ENCODE results near the gene GZMH. TPM values are rescaled to one million over a fixed set of nuclear protein-coding genes. Genes with fewer than 3 reads are reported as not detected.

The GZMH gene
- total RNA-seq, 2 experiments from 2014 or later, result 10.7 to 11.0 TPM

DNA sequence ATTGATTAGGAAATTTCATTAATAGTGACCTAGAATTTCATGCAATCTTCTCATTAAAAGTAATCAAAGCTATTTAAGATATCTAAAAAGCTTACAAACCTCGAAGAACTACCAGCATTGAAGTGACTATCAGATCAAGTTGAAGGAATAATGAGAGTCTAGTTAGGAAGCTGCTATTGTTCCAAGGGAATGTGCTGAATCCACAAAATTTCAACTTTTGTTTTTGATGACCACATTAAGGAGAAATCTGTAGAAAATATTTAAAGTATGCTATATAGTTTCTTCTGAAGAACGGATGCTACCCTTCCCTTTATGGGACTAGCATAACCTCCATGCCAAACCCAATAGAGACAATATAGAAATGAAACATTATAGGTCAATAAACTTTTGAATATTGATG lies 30.9 kb downstream of the GZMH start:
- ChIA-PET CTCF (no interaction called here), POLR2A (no interaction called here)
- Mint-ChIP-seq H3K36me3 (ENCODE audit: low read depth) (no peaks in the 10 kb centered on the region), H3K4me3 (no peak overlapping the region), H3K27me3 (peaks cover 8% of the 10 kb centered on the region), H3K4me1 (peaks cover 9% of the 10 kb centered on the region), H3K9me3 (no peaks in the 10 kb centered on the region), H3K27ac (no peak overlapping the region)
- DNase-seq, result no peak

DNA sequence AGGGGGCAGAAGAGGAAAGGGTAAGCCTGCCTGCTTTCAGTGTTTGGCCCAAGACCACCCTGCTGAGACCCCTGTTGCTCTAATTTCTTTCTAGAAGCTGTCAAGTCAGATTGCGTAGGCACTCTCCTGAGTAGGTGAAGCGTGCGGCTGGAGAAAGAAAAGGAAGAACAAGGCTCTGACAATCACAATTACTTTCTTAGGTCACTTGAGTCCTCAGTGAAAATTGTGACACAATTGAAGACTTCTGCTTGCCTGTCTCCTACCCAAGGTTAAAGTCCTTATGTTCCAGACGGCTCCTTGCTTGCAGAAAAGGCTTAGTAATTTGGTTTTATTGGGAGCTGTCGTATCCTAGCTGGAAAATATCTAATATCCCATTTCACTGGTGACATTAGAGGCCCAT lies 32.7 kb downstream of the GZMH start:
- Mint-ChIP-seq H3K27me3 (peaks cover 8% of the 10 kb centered on the region), H3K27ac (no peak overlapping the region), H3K36me3 (ENCODE audit: low read depth) (no peaks in the 10 kb centered on the region), H3K4me3 (no peak overlapping the region), H3K9me3 (no peaks in the 10 kb centered on the region), H3K4me1 (peaks cover 9% of the 10 kb centered on the region)
- no peak for DNase-seq
- ChIA-PET POLR2A (no interaction called here), CTCF (no interaction called here)

DNA sequence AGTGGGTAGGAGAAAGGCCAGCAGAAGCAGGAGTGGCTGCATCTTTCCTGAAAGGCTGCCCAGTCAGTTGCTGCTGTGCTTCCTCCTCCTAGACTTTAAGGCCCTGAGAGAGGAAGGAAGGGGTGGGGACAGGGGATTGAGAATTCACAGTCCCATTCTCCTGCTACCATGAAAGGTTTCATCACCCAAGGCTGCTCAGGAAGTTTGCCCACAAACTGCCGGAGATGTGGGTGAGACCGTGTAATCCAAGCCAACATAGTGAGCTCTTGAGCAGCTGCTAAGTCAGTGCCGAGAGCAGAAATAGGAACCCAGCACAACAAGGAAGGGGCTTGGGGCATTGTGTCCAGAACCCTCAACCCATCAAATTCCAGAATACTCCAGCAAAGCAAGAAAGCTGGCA lies 33.3 kb downstream of the GZMH start, which contains the start of gene CTSG:
CTSG (minus strand) TSS at position 69 of the 400 bp plus-strand sequence; CDS start at position 42, 27 bp downstream.
- Mint-ChIP-seq H3K4me1 (peaks cover 9% of the 10 kb centered on the region), H3K9me3 (no peaks in the 10 kb centered on the region), H3K4me3 (no peak within 1 kb of the TSS), H3K36me3 (ENCODE audit: low read depth) (no peaks in the 10 kb centered on the region), H3K27me3 (peaks cover 11% of the 10 kb centered on the region), H3K27ac (no peak within 1 kb of the TSS)
- CTCF ChIA-PET, result no interaction called here
- POLR2A ChIA-PET, result no interaction called here
- DNase-seq, result no peak

DNA sequence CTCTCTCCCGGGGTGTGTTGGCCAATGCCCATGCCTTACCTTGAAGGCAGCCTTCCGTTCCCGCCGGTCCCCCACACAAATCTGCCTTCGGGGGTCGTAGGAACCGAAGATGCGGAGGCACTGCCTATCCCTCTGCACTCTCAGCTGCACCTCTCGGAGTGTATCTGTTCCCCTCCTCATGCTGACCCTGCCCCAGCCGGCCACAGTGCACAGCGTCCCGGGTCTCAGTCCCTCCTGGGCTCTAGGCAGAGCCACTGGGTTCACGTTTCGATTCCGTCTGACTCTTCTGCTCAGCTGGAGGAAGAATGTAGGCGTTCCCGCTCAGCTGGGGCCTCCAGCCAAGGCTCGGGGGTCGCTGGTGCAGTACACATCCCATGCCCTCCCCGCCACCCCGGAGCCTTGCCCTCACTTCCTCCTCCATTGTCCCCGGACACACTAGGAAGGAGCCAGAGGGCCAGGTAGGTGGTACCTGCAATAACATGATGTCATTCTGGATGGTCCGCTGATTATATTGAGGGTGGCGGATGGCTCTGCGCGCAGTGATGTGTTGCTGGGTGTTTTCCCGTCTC lies 35.2 kb downstream of the GZMH start:
- H3K4me3 Mint-ChIP-seq, result no peak overlapping the region
- peaks cover 18% of the 10 kb centered on the region for H3K27me3 Mint-ChIP-seq
- H3K4me1 Mint-ChIP-seq, result peaks cover 9% of the 10 kb centered on the region
- H3K27ac Mint-ChIP-seq, result no peak overlapping the region
- CTCF ChIA-PET, result no interaction called here
- no peak for DNase-seq
- H3K36me3 Mint-ChIP-seq (ENCODE audit: low read depth), result no peaks in the 10 kb centered on the region
- no peaks in the 10 kb centered on the region for H3K9me3 Mint-ChIP-seq
- POLR2A ChIA-PET, result no interaction called here

DNA sequence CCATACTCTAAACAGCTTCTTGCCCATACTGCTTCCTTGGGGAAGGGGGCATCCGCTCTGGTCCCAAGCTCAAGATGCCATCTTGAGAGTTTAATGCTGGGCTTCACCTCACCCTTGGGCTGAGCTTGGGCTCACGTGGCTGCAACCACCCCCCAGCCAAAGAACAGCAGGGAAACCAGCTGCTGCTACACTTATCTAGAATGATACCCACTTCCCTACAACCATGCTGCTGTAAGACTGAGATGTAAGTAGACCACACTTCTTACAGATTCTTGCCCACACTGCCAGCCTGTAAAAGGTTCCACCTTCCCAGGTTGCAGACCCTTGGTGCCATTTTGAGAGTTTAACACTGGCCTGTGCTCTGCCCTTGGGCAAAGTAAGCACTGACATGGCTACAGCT lies 43.2 kb downstream of the GZMH start:
- no peaks in the 10 kb centered on the region for H3K36me3 Mint-ChIP-seq (ENCODE audit: low read depth)
- POLR2A ChIA-PET, result no interaction called here
- no peak for DNase-seq
- H3K4me1 Mint-ChIP-seq, result no peaks in the 10 kb centered on the region
- CTCF ChIA-PET, result no interaction called here
- no peak overlapping the region for H3K27ac Mint-ChIP-seq
- peaks cover 12% of the 10 kb centered on the region for H3K9me3 Mint-ChIP-seq
- H3K4me3 Mint-ChIP-seq, result no peak overlapping the region
- H3K27me3 Mint-ChIP-seq, result peaks cover 20% of the 10 kb centered on the region

DNA sequence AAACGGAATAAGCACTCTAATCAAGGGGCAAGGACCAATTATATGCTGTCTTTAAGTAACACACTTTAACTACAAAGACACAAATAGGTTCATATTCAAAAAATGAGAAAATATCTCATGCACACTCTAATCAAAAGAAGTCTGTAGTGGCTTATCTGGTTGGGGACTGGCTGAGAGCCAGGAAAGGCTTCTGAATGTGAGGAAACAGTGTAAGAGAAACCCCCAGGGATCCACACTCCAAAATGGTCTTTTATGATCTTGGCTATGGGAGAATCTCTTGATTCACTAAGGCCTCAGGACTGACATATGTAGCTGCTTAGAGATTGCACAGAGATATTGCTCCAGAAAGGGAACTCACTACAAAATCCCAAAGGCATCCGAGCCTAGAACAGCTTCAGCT lies 43.7 kb downstream of the GZMH start:
- ChIA-PET CTCF (no interaction called here), POLR2A (no interaction called here)
- Mint-ChIP-seq H3K9me3 (peaks cover 12% of the 10 kb centered on the region), H3K4me1 (no peaks in the 10 kb centered on the region), H3K27ac (no peak overlapping the region), H3K4me3 (no peak overlapping the region), H3K36me3 (ENCODE audit: low read depth) (no peaks in the 10 kb centered on the region), H3K27me3 (peaks cover 18% of the 10 kb centered on the region)
- DNase-seq, result no peak

DNA sequence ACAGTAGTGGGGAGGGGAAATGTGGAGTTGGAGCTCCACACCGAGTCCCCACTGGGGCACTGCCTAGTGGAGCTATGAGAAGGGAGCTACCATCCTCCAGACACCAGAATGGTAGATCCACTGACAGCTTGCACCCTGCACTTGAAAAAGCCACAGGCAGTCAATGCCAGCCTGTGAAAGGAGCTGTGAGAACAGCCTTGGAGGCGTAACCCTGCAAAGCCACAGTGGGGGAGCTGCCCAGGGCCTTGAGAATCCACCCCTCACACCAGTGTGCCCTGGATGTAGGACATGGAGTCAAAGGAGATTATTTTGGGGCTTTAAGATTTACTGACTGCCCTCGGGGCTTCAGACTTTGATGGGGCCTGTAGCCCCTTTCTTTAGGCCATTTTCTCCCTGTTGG lies 46.0 kb downstream of the GZMH start:
- DNase-seq, result no peak
- H3K4me1 Mint-ChIP-seq, result no peaks in the 10 kb centered on the region
- no peak overlapping the region for H3K27ac Mint-ChIP-seq
- H3K9me3 Mint-ChIP-seq, result peaks cover 12% of the 10 kb centered on the region
- no peak overlapping the region for H3K4me3 Mint-ChIP-seq
- peaks cover 12% of the 10 kb centered on the region for H3K27me3 Mint-ChIP-seq
- ChIA-PET POLR2A (no interaction called here), CTCF (no interaction called here)
- no peaks in the 10 kb centered on the region for H3K36me3 Mint-ChIP-seq (ENCODE audit: low read depth)

DNA sequence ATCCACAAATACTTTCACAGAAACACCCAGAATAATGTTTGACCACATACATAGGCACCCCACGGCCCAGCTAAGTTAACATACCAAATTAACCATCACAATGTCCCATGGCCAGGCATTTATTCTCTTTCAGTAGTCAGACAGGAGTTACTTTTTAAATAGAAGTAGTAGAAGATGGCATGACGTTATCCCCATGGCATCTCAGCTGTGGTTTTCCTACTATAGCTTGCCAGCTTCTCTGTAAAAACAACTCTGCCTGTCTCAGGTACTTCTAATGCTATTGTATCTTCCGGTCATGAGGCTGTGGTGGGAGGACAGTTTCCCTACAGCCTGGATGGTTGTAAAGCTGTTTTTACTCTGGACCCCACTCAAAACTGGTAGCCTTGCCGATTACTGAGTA lies 52.7 kb downstream of the GZMH start:
- CTCF ChIA-PET, result no interaction called here
- no peaks in the 10 kb centered on the region for H3K36me3 Mint-ChIP-seq (ENCODE audit: low read depth)
- no peaks in the 10 kb centered on the region for H3K4me1 Mint-ChIP-seq
- H3K9me3 Mint-ChIP-seq, result no peaks in the 10 kb centered on the region
- no peak for DNase-seq
- peaks cover 7% of the 10 kb centered on the region for H3K27me3 Mint-ChIP-seq
- H3K27ac Mint-ChIP-seq, result no peak overlapping the region
- no peak overlapping the region for H3K4me3 Mint-ChIP-seq
- POLR2A ChIA-PET, result no interaction called here

Other genes starting within 250 kb of the GZMH start
- not detected for gene NFATC4, start 241.5 kb downstream of the GZMH start, total RNA-seq
- gene NYNRIN, start 210.7 kb downstream of the GZMH start, total RNA-seq, result under 1 TPM; 0.18 TPM
- 1 to 10 TPM; 8.6 to 9.5 TPM for gene CBLN3, start 180.0 kb downstream of the GZMH start, total RNA-seq
- gene KHNYN, start 179.7 kb downstream of the GZMH start, total RNA-seq, result 10 to 100 TPM; 96.0 to 99.5 TPM
- 10 to 100 TPM; 38.5 to 41.6 TPM for gene SDR39U1, start 166.9 kb downstream of the GZMH start, total RNA-seq
- not detected for gene CMA1, start 101.4 kb downstream of the GZMH start, total RNA-seq
- gene CTSG, start 33.4 kb downstream of the GZMH start, total RNA-seq, result 1 to 10 TPM in 1 of 2 experiments, under 1 TPM in 1; 0.93 to 1.1 TPM
- 100 to 1,000 TPM; 682 to 685 TPM for gene GZMB, start 24.5 kb upstream of the GZMH start, total RNA-seq